Measurements from ENCODE around the gene OLA1. TPM values are rescaled to one million over a fixed set of nuclear protein-coding genes. Genes with fewer than 3 reads are reported as not detected.
A peak's percentile ranks its signal among the peaks of the same experiment; 100 is the strongest.

OLA1 gene
- total and polyA plus RNA-seq, 2 of the 13 experiments (the other 11 are each of a cell fraction or from before 2014, with no cell fraction given) = 153 to 241 TPM

DNA sequence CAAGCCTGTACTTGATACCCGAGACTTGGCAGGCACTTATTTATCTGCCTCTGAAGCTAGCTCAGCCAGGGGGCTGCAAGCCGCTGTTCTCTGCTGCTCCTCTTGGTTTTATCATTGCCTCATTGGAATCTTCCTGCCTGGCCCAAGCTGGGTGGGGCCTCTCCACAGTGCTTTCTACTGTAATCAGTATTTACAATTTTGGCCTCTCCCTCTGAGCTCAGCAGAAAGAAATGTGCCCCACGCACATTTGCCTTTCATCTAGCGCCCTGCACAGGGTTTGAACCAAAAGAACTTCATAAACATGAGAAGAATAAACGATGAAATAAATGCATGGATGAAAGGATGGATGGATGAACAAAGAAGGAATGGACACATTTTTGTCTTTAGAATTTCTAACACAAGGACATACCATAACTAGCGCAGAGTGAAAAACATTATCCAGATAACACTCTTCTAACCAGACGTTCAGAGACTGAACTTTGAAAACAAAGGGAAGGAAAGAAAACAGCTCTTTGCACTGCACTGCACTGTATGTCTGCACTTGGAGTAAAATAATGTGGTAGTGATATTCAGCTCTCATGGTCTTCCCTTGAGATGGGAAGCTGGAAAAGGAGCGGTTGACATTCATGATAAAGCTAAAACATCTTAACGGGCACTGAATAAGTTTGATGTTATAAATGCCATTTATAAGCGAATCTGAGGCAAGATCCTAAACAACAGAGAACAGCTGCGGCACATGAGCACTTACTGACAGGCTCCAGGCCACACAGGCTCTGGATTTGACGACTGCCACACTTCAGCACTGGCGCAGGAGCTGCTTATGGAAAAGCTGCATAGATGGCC, 196.4 kb downstream of the OLA1 start (continued):
- TF ChIP-seq XRCC5 (optimal IDR thresholded peaks at IDR 0.05; ENCODE audit: low read length) = peak; percentile 91
- TF ChIP-seq ZNF556 (CRISPR knock-in tag; IDR thresholded peaks at IDR 0.05; ENCODE audit: borderline replicate concordance) = 0 out of 2 replicates have a peak, but pooled peaks have one; percentile 9
- 0 out of 2 replicates have a peak, but pooled peaks have one; percentile 30 for TF ChIP-seq CREM (IDR thresholded peaks at IDR 0.05)
- TF ChIP-seq CREM (CRISPR knock-in tag; IDR thresholded peaks at IDR 0.05) = no peak
- TF ChIP-seq GATAD2A (CRISPR knock-in tag; IDR thresholded peaks at IDR 0.05) = peak; percentile 61; the same call in 1 of the 2 replicates
- peak; percentile 21; the same call in 1 of the 2 replicates for TF ChIP-seq DMAP1 (CRISPR knock-in tag; IDR thresholded peaks at IDR 0.05)
- no peak for TF ChIP-seq TCF7L2 (IDR thresholded peaks at IDR 0.05; ENCODE audit: low read depth, low read length)
- TF ChIP-seq, protein P1, sequence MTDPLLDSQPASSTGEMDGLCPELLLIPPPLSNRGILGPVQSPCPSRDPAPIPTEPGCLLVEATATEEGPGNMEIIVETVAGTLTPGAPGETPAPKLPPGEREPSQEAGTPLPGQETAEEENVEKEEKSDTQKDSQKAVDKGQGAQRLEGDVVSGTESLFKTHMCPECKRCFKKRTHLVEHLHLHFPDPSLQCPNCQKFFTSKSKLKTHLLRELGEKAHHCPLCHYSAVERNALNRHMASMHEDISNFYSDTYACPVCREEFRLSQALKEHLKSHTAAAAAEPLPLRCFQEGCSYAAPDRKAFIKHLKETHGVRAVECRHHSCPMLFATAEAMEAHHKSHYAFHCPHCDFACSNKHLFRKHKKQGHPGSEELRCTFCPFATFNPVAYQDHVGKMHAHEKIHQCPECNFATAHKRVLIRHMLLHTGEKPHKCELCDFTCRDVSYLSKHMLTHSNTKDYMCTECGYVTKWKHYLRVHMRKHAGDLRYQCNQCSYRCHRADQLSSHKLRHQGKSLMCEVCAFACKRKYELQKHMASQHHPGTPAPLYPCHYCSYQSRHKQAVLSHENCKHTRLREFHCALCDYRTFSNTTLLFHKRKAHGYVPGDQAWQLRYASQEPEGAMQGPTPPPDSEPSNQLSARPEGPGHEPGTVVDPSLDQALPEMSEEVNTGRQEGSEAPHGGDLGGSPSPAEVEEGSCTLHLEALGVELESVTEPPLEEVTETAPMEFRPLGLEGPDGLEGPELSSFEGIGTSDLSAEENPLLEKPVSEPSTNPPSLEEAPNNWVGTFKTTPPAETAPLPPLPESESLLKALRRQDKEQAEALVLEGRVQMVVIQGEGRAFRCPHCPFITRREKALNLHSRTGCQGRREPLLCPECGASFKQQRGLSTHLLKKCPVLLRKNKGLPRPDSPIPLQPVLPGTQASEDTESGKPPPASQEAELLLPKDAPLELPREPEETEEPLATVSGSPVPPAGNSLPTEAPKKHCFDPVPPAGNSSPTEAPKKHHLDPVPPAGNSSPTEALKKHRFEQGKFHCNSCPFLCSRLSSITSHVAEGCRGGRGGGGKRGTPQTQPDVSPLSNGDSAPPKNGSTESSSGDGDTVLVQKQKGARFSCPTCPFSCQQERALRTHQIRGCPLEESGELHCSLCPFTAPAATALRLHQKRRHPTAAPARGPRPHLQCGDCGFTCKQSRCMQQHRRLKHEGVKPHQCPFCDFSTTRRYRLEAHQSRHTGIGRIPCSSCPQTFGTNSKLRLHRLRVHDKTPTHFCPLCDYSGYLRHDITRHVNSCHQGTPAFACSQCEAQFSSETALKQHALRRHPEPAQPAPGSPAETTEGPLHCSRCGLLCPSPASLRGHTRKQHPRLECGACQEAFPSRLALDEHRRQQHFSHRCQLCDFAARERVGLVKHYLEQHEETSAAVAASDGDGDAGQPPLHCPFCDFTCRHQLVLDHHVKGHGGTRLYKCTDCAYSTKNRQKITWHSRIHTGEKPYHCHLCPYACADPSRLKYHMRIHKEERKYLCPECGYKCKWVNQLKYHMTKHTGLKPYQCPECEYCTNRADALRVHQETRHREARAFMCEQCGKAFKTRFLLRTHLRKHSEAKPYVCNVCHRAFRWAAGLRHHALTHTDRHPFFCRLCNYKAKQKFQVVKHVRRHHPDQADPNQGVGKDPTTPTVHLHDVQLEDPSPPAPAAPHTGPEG (CRISPR knock-in tag; IDR thresholded peaks at IDR 0.05) = no peak
- peak; percentile 78; the same call in 1 of the 2 replicates for TF ChIP-seq FOXA3 (CRISPR knock-in tag; IDR thresholded peaks at IDR 0.05)
- TF ChIP-seq SCMH1 (CRISPR knock-in tag; IDR thresholded peaks at IDR 0.05; ENCODE audit: borderline replicate concordance) = no peak
- no peak for TF ChIP-seq WIZ (CRISPR knock-in tag; IDR thresholded peaks at IDR 0.05)
- TF ChIP-seq ZNF614 (CRISPR knock-in tag; IDR thresholded peaks at IDR 0.05; ENCODE audit: borderline replicate concordance) = peak; percentile 38; the same call in 1 of the 2 replicates
- no peak for TF ChIP-seq FOXA1 (IDR thresholded peaks at IDR 0.05)
- TF ChIP-seq FOXA1 (CRISPR knock-in tag; IDR thresholded peaks at IDR 0.05) = peak; percentile 74
- TF ChIP-seq, protein P2, sequence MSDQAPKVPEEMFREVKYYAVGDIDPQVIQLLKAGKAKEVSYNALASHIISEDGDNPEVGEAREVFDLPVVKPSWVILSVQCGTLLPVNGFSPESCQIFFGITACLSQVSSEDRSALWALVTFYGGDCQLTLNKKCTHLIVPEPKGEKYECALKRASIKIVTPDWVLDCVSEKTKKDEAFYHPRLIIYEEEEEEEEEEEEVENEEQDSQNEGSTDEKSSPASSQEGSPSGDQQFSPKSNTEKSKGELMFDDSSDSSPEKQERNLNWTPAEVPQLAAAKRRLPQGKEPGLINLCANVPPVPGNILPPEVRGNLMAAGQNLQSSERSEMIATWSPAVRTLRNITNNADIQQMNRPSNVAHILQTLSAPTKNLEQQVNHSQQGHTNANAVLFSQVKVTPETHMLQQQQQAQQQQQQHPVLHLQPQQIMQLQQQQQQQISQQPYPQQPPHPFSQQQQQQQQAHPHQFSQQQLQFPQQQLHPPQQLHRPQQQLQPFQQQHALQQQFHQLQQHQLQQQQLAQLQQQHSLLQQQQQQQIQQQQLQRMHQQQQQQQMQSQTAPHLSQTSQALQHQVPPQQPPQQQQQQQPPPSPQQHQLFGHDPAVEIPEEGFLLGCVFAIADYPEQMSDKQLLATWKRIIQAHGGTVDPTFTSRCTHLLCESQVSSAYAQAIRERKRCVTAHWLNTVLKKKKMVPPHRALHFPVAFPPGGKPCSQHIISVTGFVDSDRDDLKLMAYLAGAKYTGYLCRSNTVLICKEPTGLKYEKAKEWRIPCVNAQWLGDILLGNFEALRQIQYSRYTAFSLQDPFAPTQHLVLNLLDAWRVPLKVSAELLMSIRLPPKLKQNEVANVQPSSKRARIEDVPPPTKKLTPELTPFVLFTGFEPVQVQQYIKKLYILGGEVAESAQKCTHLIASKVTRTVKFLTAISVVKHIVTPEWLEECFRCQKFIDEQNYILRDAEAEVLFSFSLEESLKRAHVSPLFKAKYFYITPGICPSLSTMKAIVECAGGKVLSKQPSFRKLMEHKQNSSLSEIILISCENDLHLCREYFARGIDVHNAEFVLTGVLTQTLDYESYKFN (CRISPR knock-in tag; conservative IDR thresholded peaks at IDR 0.05) = peak; percentile 55
- TF ChIP-seq, protein P3, sequence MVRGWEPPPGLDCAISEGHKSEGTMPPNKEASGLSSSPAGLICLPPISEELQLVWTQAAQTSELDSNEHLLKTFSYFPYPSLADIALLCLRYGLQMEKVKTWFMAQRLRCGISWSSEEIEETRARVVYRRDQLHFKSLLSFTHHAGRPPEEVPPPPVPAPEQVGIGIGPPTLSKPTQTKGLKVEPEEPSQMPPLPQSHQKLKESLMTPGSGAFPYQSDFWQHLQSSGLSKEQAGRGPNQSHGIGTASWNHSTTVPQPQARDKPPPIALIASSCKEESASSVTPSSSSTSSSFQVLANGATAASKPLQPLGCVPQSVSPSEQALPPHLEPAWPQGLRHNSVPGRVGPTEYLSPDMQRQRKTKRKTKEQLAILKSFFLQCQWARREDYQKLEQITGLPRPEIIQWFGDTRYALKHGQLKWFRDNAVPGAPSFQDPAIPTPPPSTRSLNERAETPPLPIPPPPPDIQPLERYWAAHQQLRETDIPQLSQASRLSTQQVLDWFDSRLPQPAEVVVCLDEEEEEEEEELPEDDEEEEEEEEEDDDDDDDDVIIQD (CRISPR knock-in tag; IDR thresholded peaks at IDR 0.05; ENCODE audit: low read depth) = no peak
- no peak for TF ChIP-seq ZNF441 (CRISPR knock-in tag; IDR thresholded peaks at IDR 0.05; ENCODE audit: borderline replicate concordance)
- TF ChIP-seq TARDBP (CRISPR knock-in tag; IDR thresholded peaks at IDR 0.05) = 0 out of 2 replicates have a peak, but pooled peaks have one; percentile 20

Data from HepG2 (cell line).